ENCODE data around the gene CADM1.

Gene CADM1

GRCh38 chr11:115352805-115353485 is 151.3 kb downstream of the CADM1 start:
- DNase-seq (ENCODE audit: low spot score) = no peak

GRCh38 chr11:115349335-115350017 is 154.7 kb downstream of the CADM1 start:
- DNase-seq (ENCODE audit: low spot score) = no peak

GRCh38 chr11:115348416-115348815 is 155.8 kb downstream of the CADM1 start:
- DNase-seq (ENCODE audit: low spot score) = no peak

- no peak for DNase-seq (ENCODE audit: low spot score)
Measured at GRCh38 chr11:115347106-115347505, 157.1 kb downstream of the CADM1 start.

GRCh38 chr11:115345840-115346239 is 158.4 kb downstream of the CADM1 start:
- DNase-seq (ENCODE audit: low spot score) = no peak

GRCh38 chr11:115345361-115345760 is 158.9 kb downstream of the CADM1 start:
- no peak for DNase-seq (ENCODE audit: low spot score)

GRCh38 chr11:115344846-115345245 is 159.4 kb downstream of the CADM1 start:
- no peak for DNase-seq (ENCODE audit: low spot score)

GRCh38 chr11:115342142-115342541 is 162.1 kb downstream of the CADM1 start:
- DNase-seq (ENCODE audit: low spot score) = no peak

GRCh38 chr11:115340874-115341273 is 163.3 kb downstream of the CADM1 start:
- DNase-seq (ENCODE audit: low spot score) = no peak

- DNase-seq (ENCODE audit: low spot score) = peak; percentile 14
Measured at GRCh38 chr11:115338476-115338875, 165.7 kb downstream of the CADM1 start.

- peak; percentile 39 for DNase-seq (ENCODE audit: low spot score)
Measured at GRCh38 chr11:115334932-115335788, 169.1 kb downstream of the CADM1 start.

GRCh38 chr11:115333949-115334348 is 170.3 kb downstream of the CADM1 start:
- DNase-seq (ENCODE audit: low spot score) = no peak

- DNase-seq (ENCODE audit: low spot score) = peak; percentile 18
Measured at GRCh38 chr11:115333121-115333520, 171.1 kb downstream of the CADM1 start.

GRCh38 chr11:115330684-115331482 is 173.3 kb downstream of the CADM1 start:
- DNase-seq (ENCODE audit: low spot score) = no peak

- no peak for DNase-seq (ENCODE audit: low spot score)
Measured at GRCh38 chr11:115326526-115326925, 177.7 kb downstream of the CADM1 start.

GRCh38 chr11:115325523-115325922 is 178.7 kb downstream of the CADM1 start:
- no peak for DNase-seq (ENCODE audit: low spot score)

GRCh38 chr11:115324581-115325432 is 179.4 kb downstream of the CADM1 start:
- peak; percentile 61 for DNase-seq (ENCODE audit: low spot score)

GRCh38 chr11:115322553-115323203 is 181.5 kb downstream of the CADM1 start:
- no peak for DNase-seq (ENCODE audit: low spot score)

- peak; percentile 40 for DNase-seq (ENCODE audit: low spot score)
Measured at GRCh38 chr11:115321605-115322289, 182.5 kb downstream of the CADM1 start.

All from AG20443 (cell line).